ENCODE data around the gene PPP1R14C. TPM values are rescaled to one million over a fixed set of nuclear protein-coding genes. Genes with fewer than 3 reads are reported as not detected.
"Not testable (repeated sequence)": the region's sequence is repeated elsewhere in the genome, so short reads cannot be mapped to it uniquely, and the experiment has no call there.

Gene PPP1R14C
- total and polyA plus RNA-seq, 2 donors, result 0.08 to 0.42 TPM

- Histone ChIP-seq H3K4me1 (ENCODE audit: insufficient read depth) (no peaks in the 10 kb centered on the region), H3K4me3 (ENCODE audit: low read depth, low read length) (no peak overlapping the region), H3K27ac (ENCODE audit: low read depth) (no peak overlapping the region), H3K36me3 (ENCODE audit: insufficient read depth) (no peaks in the 10 kb centered on the region)
- WGBS, result 85% methylated on average over 5 of the region's 5 CpGs
- DNase-seq (ENCODE audit: extremely low spot score), result no peak
Observed at GRCh38 chr6:150235218-150235617, 92.4 kb downstream of the PPP1R14C start.

DNA sequence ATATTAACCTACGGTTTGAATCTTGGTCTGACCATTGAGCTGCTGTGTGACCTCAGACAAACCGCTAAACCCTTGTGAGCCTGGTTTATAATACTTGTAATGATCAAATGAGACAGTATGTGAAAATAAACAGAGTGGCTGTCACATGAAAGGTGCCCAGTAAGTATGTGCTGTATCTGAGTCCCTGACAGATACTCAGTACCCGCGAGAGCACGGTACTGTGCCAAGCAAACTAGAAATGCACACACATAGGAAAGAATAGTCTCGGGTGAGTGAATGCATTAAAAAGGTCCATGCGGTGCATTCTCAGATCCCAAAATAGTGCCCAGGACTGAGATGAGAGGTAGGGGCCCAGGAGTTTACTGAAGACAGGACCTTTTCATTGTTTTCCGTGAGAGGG, 93.3 kb downstream of the PPP1R14C start:
- H3K27ac ChIP-seq (ENCODE audit: low read depth), result no peak overlapping the region
- no peak overlapping the region for H3K4me3 ChIP-seq (ENCODE audit: low read depth, low read length)
- no peaks in the 10 kb centered on the region for H3K4me1 ChIP-seq (ENCODE audit: insufficient read depth)
- no peak for DNase-seq (ENCODE audit: extremely low spot score)
- H3K36me3 ChIP-seq (ENCODE audit: insufficient read depth), result no peaks in the 10 kb centered on the region
- 89% methylated on average over 8 of the region's 8 CpGs for WGBS

- Histone ChIP-seq H3K27ac (ENCODE audit: low read depth) (no peak overlapping the region), H3K4me1 (ENCODE audit: insufficient read depth) (no peaks in the 10 kb centered on the region), H3K36me3 (ENCODE audit: insufficient read depth) (no peaks in the 10 kb centered on the region), H3K4me3 (ENCODE audit: low read depth, low read length) (no peak overlapping the region)
- 77% methylated on average over 9 of the region's 9 CpGs for WGBS
- DNase-seq (ENCODE audit: extremely low spot score), result no peak
Observed at GRCh38 chr6:150236544-150236943, 93.7 kb downstream of the PPP1R14C start.

GRCh38 chr6:150237626-150238025, 94.8 kb downstream of the PPP1R14C start:
- Histone ChIP-seq H3K4me1 (ENCODE audit: insufficient read depth) (no peaks in the 10 kb centered on the region), H3K4me3 (ENCODE audit: low read depth, low read length) (no peak overlapping the region), H3K36me3 (ENCODE audit: insufficient read depth) (no peaks in the 10 kb centered on the region), H3K27ac (ENCODE audit: low read depth) (no peak overlapping the region)
- 83% methylated on average over 3 of the region's 3 CpGs for WGBS
- no peak for DNase-seq (ENCODE audit: extremely low spot score)

DNA sequence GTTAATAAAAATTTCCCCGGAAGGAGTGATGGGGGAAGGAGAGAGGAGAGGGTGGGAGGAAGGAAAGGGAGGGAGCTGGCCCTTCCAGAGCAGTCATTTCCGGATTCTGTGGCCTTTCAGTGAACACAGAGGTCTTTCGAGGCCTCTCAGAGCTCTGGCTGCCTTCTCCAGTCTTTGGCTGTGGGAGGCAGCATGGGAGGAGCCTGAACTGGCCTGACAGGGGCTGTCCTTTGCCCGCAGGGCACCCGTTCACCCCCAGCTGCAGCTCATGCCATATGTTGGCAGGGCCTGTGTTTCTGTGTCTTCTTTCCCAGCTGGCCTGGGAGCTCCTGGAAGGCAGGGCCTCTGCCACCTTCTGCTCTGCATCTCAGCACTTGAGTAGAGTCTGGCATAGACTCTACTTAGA, 95.5 kb downstream of the PPP1R14C start:
- Histone ChIP-seq H3K36me3 (ENCODE audit: insufficient read depth) (no peaks in the 10 kb centered on the region), H3K27ac (ENCODE audit: low read depth) (no peak overlapping the region), H3K4me1 (ENCODE audit: insufficient read depth) (no peaks in the 10 kb centered on the region), H3K4me3 (ENCODE audit: low read depth, low read length) (no peak overlapping the region)
- 60% methylated on average over 5 of the region's 5 CpGs for whole genome bisulfite sequencing
- no peak for DNase-seq (ENCODE audit: extremely low spot score)

- 90% methylated on average over 6 of the region's 6 CpGs for WGBS
- no peak for DNase-seq (ENCODE audit: extremely low spot score)
- H3K4me1 ChIP-seq (ENCODE audit: insufficient read depth), result no peaks in the 10 kb centered on the region
- H3K27ac ChIP-seq (ENCODE audit: low read depth), result no peak overlapping the region
- H3K36me3 ChIP-seq (ENCODE audit: insufficient read depth), result no peaks in the 10 kb centered on the region
- no peak overlapping the region for H3K4me3 ChIP-seq (ENCODE audit: low read depth, low read length)
Observed at GRCh38 chr6:150238846-150239407, 96.1 kb downstream of the PPP1R14C start.

- H3K4me3 ChIP-seq (ENCODE audit: low read depth, low read length); H3K36me3 ChIP-seq (ENCODE audit: insufficient read depth); DNase-seq (ENCODE audit: extremely low spot score); H3K4me1 ChIP-seq (ENCODE audit: insufficient read depth); H3K27ac ChIP-seq (ENCODE audit: low read depth): not testable (repeated sequence)
- 82% methylated on average over 5 of the region's 5 CpGs for WGBS
Observed at GRCh38 chr6:150241756-150242155, 98.9 kb downstream of the PPP1R14C start.

DNA sequence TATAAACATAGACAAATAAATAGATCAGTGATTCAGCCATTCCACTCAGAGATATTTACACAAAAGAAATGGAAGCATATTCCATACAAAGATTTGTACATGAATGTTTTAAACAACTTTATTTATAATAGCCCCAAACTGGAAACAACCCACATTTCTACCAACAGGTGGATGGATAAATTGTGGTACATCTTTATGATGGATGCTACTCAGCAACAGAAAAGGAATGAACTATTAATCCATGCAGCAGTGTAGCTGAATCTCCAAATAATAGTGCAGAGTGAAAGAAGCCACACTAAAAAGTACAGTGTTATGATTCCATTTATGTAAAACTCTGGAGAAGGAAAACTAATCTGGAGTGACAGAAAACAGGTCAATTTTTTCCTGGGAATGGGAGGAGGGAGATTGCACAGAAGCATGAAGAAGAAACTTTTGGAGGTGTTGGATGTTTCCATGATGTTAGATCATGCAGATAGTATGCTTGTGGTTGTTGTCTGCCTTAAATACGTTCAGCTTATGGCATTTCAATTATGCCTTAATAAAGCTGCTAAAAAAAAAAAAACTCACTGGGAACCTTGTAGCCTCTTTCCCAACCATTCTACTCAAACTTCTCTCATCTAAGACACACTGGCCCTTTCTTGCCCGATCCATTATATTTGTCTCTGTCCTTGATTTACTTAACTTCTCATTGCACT, 100.9 kb downstream of the PPP1R14C start:
- H3K27ac ChIP-seq (ENCODE audit: low read depth), result no peak overlapping the region
- WGBS, result 70% methylated on average over 2 of the region's 2 CpGs

GRCh38 chr6:150245148-150245935, 102.5 kb downstream of the PPP1R14C start:
- no peaks in the 10 kb centered on the region for H3K4me1 ChIP-seq (ENCODE audit: insufficient read depth)
- H3K4me3 ChIP-seq (ENCODE audit: low read depth, low read length), result no peak overlapping the region
- no peak for DNase-seq (ENCODE audit: extremely low spot score)
- WGBS, result 75% methylated on average over 6 of the region's 6 CpGs
- no peaks in the 10 kb centered on the region for H3K36me3 ChIP-seq (ENCODE audit: insufficient read depth)
- H3K27ac ChIP-seq (ENCODE audit: low read depth), result no peak overlapping the region

More for the DNA sequence above, 100.9 kb downstream of the PPP1R14C start:
- H3K4me1 ChIP-seq (ENCODE audit: insufficient read depth), result no peaks in the 10 kb centered on the region
- H3K4me3 ChIP-seq (ENCODE audit: low read depth, low read length), result no peak overlapping the region
- no peak for DNase-seq (ENCODE audit: extremely low spot score)
- no peaks in the 10 kb centered on the region for H3K36me3 ChIP-seq (ENCODE audit: insufficient read depth)

DNA sequence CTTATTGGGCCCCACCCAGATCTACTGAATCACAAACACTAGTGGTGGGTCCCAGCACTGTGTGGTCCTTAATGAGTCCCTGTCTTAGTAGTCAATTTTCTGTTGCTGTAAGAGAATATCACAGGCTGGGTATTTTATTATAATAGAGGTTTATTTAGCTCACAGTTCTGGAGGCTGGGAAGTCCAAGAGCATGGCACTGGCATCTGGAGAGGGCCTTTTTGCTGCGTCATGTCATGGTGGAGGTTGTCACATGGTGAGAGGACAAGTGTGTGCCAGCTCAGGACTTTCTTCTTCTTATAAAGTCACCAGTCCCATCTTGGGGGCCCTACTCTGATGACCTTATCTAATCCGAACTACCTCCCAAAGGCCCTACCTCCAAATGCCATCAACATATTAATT, 105.0 kb downstream of the PPP1R14C start:
- no peaks in the 10 kb centered on the region for H3K36me3 ChIP-seq (ENCODE audit: insufficient read depth)
- no peaks in the 10 kb centered on the region for H3K4me1 ChIP-seq (ENCODE audit: insufficient read depth)
- H3K27ac ChIP-seq (ENCODE audit: low read depth), result no peak overlapping the region
- WGBS, result 91% methylated on average over 2 of the region's 2 CpGs
- no peak overlapping the region for H3K4me3 ChIP-seq (ENCODE audit: low read depth, low read length)
- no peak for DNase-seq (ENCODE audit: extremely low spot score)

- no peak for DNase-seq (ENCODE audit: extremely low spot score)
- WGBS, result 81% methylated on average over 1 of the region's 1 CpG
- Histone ChIP-seq H3K4me1 (ENCODE audit: insufficient read depth) (no peaks in the 10 kb centered on the region), H3K27ac (ENCODE audit: low read depth) (no peak overlapping the region), H3K36me3 (ENCODE audit: insufficient read depth) (no peaks in the 10 kb centered on the region), H3K4me3 (ENCODE audit: low read depth, low read length) (no peak overlapping the region)
Observed at GRCh38 chr6:150248300-150248699, 105.5 kb downstream of the PPP1R14C start.

DNA sequence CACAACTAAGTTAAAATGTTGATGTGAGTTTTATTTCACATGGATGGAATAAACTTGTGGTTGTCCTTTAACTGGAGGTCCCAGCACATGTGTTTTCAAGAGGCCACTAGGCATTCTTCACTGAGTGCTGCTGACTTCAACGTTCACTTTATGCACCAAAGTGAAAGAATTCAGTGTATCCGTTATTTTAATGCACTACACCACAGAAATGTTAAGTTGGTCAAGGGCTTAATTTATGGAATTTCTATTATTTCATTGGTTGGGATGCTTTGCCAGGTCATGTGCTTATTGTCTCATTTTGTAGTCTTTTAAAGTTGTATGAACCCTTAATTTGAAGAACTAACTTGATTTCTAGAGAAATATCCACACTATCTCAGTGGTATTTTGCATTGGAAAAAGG, 106.4 kb downstream of the PPP1R14C start:
- DNase-seq (ENCODE audit: extremely low spot score), result no peak
- WGBS, result 73% methylated on average over 2 of the region's 2 CpGs
- Histone ChIP-seq H3K4me1 (ENCODE audit: insufficient read depth) (no peaks in the 10 kb centered on the region), H3K27ac (ENCODE audit: low read depth) (no peak overlapping the region), H3K4me3 (ENCODE audit: low read depth, low read length) (no peak overlapping the region), H3K36me3 (ENCODE audit: insufficient read depth) (no peaks in the 10 kb centered on the region)

DNA sequence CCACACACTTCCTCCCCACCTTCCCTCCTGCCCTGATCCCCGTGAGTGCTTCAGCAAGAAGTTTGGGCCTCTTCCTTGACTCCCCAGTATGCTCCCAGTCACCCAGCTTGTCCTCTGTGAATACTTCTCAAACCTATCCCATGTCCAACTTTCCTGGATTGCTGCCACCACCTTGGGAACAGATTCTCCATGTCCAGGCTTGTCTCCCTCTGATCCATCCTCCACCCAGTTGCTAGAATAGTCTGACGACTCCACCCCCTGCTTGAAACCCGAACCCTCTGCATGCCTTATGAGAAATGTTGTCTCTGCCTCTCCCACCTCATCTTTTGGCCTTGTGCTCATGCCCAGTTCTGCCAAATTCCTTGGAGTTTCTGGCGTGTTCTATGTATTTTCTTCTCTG, 108.0 kb downstream of the PPP1R14C start:
- no peak overlapping the region for H3K4me3 ChIP-seq (ENCODE audit: low read depth, low read length)
- H3K27ac ChIP-seq (ENCODE audit: low read depth), result no peak overlapping the region
- DNase-seq (ENCODE audit: extremely low spot score), result no peak
- WGBS, result 41% methylated on average over 4 of the region's 4 CpGs
- H3K36me3 ChIP-seq (ENCODE audit: insufficient read depth), result no peaks in the 10 kb centered on the region
- no peaks in the 10 kb centered on the region for H3K4me1 ChIP-seq (ENCODE audit: insufficient read depth)

- H3K27ac ChIP-seq (ENCODE audit: low read depth), result no peak overlapping the region
- DNase-seq (ENCODE audit: extremely low spot score), result no peak
- H3K4me1 ChIP-seq (ENCODE audit: insufficient read depth), result no peaks in the 10 kb centered on the region
- no peak overlapping the region for H3K4me3 ChIP-seq (ENCODE audit: low read depth, low read length)
- H3K36me3 ChIP-seq (ENCODE audit: insufficient read depth), result no peaks in the 10 kb centered on the region
- 89% methylated on average over 6 of the region's 6 CpGs for WGBS
Observed at GRCh38 chr6:150251566-150252186, 108.8 kb downstream of the PPP1R14C start.
